ENCODE results near the gene RAB5IF.

GRCh38 chr20:36565520-36565919, 40.1 kb upstream of the RAB5IF start:
- TF ChIP-seq EZH2 (IDR thresholded peaks at IDR 0.05) (no peak), POLR2AphosphoS5 (IDR thresholded peaks at IDR 0.05; ENCODE audit: borderline replicate concordance, low read depth, low read length) (no peak), FOXP2 (optimal IDR thresholded peaks at IDR 0.05; ENCODE audit: control extremely low read depth, extremely low read length, insufficient read depth) (no peak)
